HL-60 (cell line): Measurements from ENCODE around the gene MEG3.

Experiments used
- CTCF ChIP-seq: IDR thresholded peaks from one replicate; pipeline ENCODE4 v1.5.1; 2011; ENCODE audit warnings: low read length, control low read depth, inconsistent platforms; ENCODE audit not compliant: insufficient read depth
- POLR2AphosphoS5 ChIP-seq: IDR thresholded peaks from 2 replicates; pipeline ENCODE4 v1.6.1; 2012; ENCODE audit warnings: low read depth
- SPI1 ChIP-seq: IDR thresholded peaks from 2 replicates; pipeline ENCODE4 v1.6.1; 2012; ENCODE audit warnings: low read depth, mild to moderate bottlenecking, borderline replicate concordance

- no peak for TF ChIP-seq CTCF
- TF ChIP-seq POLR2AphosphoS5, result no peak
- no peak for TF ChIP-seq SPI1
Measured at GRCh38 chr14:100903672-100904185, 77.8 kb downstream of the MEG3 start, which contains the start of gene RTL1.
